ENCODE results near the gene MED4. TPM values are rescaled to one million over a fixed set of nuclear protein-coding genes. Genes with fewer than 3 reads are reported as not detected.

Gene MED4
- total and polyA plus RNA-seq, 2 experiments from 2014 or later, result 31.9 to 66.1 TPM

DNA sequence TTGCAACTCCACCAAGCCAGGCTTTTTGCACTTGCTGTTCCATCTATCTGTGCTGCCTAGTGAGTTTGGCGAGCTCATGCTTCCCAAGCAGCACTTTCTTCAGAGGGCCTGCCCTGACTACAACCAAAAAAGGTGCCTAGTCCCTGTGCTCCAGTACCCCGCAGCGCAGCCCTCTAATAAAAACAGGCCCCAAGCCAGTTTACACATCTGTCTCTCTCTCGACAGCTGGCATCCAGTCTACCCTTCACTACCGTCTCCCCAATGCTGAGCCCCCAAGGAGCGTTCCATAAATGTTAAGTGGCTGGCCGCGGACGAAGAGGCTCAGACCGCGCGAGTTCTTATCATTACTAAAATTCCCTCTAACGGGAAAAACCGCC, 512 bp downstream of the MED4 start:
- H3F3A ChIP-seq (ENCODE audit: insufficient read depth), result no peaks in the 10 kb centered on the region
- peak; percentile 47 for DNase-seq
- H3K9me3 ChIP-seq (ENCODE audit: low read depth), result no peaks in the 10 kb centered on the region
- peak overlapping the region; percentile 82 for H2AFZ ChIP-seq
- peak overlapping the region; percentile 94 for H3K4me2 ChIP-seq (ENCODE audit: unreplicated experiment)
- peaks cover 15% of the 10 kb centered on the region for H3K4me1 ChIP-seq (ENCODE audit: insufficient read depth)
- TF ChIP-seq EZH2phosphoT487 (IDR thresholded peaks at IDR 0.05; ENCODE audit: insufficient read depth, low read depth) (no peak), EZH2 (IDR thresholded peaks at IDR 0.05; ENCODE audit: insufficient read depth, poor library complexity, severe bottlenecking) (no peak)
- in situ Hi-C loops (cut with MboI), result no loop called here
- H3K79me2 ChIP-seq (ENCODE audit: insufficient read depth), result peaks cover 55% of the 10 kb centered on the region
- 1% methylated on average over 13 of the region's 14 CpGs for WGBS, 2 experiments (ENCODE audit: low coverage in 1 of 2, low lambda C conversion rate in 2 of 2, missing lambda C conversion rate in 2 of 2)
- peak overlapping the region; percentile 92 for H3K9ac ChIP-seq
- H3K4me3 ChIP-seq, result peak overlapping the region; percentile 94
- H3K27me3 ChIP-seq (replicated peaks; ENCODE audit: insufficient read depth), result no peaks in the 10 kb centered on the region
- peak overlapping the region; percentile 42 for H3K27ac ChIP-seq
- H4K20me1 ChIP-seq (ENCODE audit: insufficient read depth), result no peaks in the 10 kb centered on the region; the same call in 1 of the 2 replicates
- no peaks in the 10 kb centered on the region for H3K9me2 ChIP-seq (ENCODE audit: insufficient read depth)
- no peaks in the 10 kb centered on the region for H3K36me3 ChIP-seq (ENCODE audit: low read depth)

DNA sequence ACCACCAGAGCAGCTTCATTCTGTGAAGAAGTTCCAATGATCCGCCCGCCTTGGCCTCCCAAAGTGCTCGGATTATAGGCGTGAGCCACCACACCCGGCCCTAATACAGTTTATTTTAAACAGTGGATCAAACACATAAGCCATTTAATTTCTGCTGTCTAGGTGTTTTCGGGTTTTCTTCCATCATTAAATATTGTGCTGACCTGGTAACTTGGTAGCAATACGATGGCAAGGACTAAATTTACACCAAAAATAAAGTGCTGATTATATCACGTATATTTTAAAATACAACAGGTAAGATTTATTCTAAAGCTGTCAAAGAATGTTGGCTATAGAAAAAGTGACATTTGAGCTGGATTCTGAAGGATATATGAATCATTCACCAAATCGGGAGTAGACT, 1.3 kb downstream of the MED4 start:
- Histone ChIP-seq H3K9me2 (ENCODE audit: insufficient read depth) (no peaks in the 10 kb centered on the region), H3K27me3 (replicated peaks; ENCODE audit: insufficient read depth) (no peaks in the 10 kb centered on the region), H3K36me3 (ENCODE audit: low read depth) (no peaks in the 10 kb centered on the region), H3K4me1 (ENCODE audit: insufficient read depth) (peaks cover 15% of the 10 kb centered on the region), H3K79me2 (ENCODE audit: insufficient read depth) (peaks cover 63% of the 10 kb centered on the region), H3K27ac (no peak overlapping the region), H3K9me3 (ENCODE audit: low read depth) (no peaks in the 10 kb centered on the region), H3K4me3 (peak overlapping the region; percentile 94), H3K4me2 (ENCODE audit: unreplicated experiment) (peak overlapping the region; percentile 94), H3F3A (ENCODE audit: insufficient read depth) (0 out of 2 replicates have a peak, but pooled peaks cover 3% of the 10 kb centered on the region), H4K20me1 (ENCODE audit: insufficient read depth) (no peaks in the 10 kb centered on the region; the same call in 1 of the 2 replicates), H2AFZ (0 out of 2 replicates have a peak overlapping the region, but pooled peaks have one; percentile 82), H3K9ac (peak overlapping the region; percentile 92)
- no peak for DNase-seq
- no peak for TF ChIP-seq EZH2phosphoT487 (IDR thresholded peaks at IDR 0.05; ENCODE audit: insufficient read depth, low read depth)
- TF ChIP-seq EZH2 (IDR thresholded peaks at IDR 0.05; ENCODE audit: insufficient read depth, poor library complexity, severe bottlenecking), result no peak
- in situ Hi-C loops (cut with MboI), result no loop called here
- WGBS, 2 experiments (ENCODE audit: low coverage in 1 of 2, low lambda C conversion rate in 2 of 2, missing lambda C conversion rate in 2 of 2), result 75 to 76% methylated on average over 9 of the region's 9 CpGs

DNA sequence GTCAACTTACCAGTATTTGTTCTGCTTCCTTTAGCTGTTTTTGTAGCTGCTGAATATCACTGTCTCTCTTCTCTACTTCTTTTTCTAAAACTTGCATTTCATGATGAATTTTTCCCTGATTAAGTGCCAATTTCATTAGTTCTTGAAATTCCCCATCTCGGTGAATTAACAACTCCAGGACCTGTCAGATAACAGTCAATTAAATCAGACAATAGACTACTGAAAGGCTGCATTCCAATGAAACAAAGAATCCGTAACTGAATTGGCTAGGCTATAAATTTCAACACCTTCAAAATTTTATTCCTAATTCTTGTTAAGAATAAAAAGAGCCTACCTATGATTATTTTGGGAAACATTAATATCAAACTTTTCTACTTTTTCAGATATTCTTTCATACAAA, 8.6 kb downstream of the MED4 start:
- no peaks in the 10 kb centered on the region for H3K9me3 ChIP-seq (ENCODE audit: low read depth)
- DNase-seq, result no peak
- H4K20me1 ChIP-seq (ENCODE audit: insufficient read depth), result no peaks in the 10 kb centered on the region; the same call in 1 of the 2 replicates
- H3K27ac ChIP-seq, result no peak overlapping the region
- no peaks in the 10 kb centered on the region for H3K4me1 ChIP-seq (ENCODE audit: insufficient read depth)
- H3K4me2 ChIP-seq (ENCODE audit: unreplicated experiment), result no peak overlapping the region
- no peaks in the 10 kb centered on the region for H3K27me3 ChIP-seq (replicated peaks; ENCODE audit: insufficient read depth)
- no peak overlapping the region for H2AFZ ChIP-seq
- no peaks in the 10 kb centered on the region for H3K9me2 ChIP-seq (ENCODE audit: insufficient read depth)
- H3F3A ChIP-seq (ENCODE audit: insufficient read depth), result 0 out of 2 replicates have a peak, but pooled peaks cover 3% of the 10 kb centered on the region
- H3K36me3 ChIP-seq (ENCODE audit: low read depth), result peaks cover 27% of the 10 kb centered on the region; the same call in 1 of the 2 replicates
- in situ Hi-C loops (cut with MboI), result no loop called here
- H3K4me3 ChIP-seq, result no peak overlapping the region
- peaks cover 80% of the 10 kb centered on the region for H3K79me2 ChIP-seq (ENCODE audit: insufficient read depth)
- TF ChIP-seq EZH2phosphoT487 (IDR thresholded peaks at IDR 0.05; ENCODE audit: insufficient read depth, low read depth) (no peak), EZH2 (IDR thresholded peaks at IDR 0.05; ENCODE audit: insufficient read depth, poor library complexity, severe bottlenecking) (no peak)
- 93 to 96% methylated on average over 2 of the region's 2 CpGs for WGBS, 2 experiments (ENCODE audit: low coverage in 1 of 2, low lambda C conversion rate in 2 of 2, missing lambda C conversion rate in 2 of 2)
- H3K9ac ChIP-seq, result no peak overlapping the region

DNA sequence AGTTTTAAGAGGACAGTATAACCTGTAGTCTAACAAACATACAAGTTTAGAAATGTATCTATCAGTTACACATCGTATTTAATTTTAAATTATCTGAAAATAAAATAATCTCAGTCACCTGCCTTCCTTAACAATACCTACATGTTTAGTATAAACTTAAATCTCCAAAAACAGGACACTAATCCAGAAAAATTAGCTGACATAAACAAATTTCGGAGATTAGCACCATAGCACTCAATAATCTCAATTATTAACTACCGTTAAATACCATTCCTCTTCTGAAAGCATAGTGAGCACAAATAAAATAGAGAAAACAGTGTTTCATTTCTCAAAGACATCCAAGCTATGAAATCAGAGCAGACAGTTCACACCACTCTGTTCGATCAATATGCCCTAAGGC, 13.2 kb downstream of the MED4 start:
- no peak for TF ChIP-seq EZH2 (IDR thresholded peaks at IDR 0.05; ENCODE audit: insufficient read depth, poor library complexity, severe bottlenecking)
- no peak for TF ChIP-seq EZH2phosphoT487 (IDR thresholded peaks at IDR 0.05; ENCODE audit: insufficient read depth, low read depth)
- Histone ChIP-seq H3K27ac (no peak overlapping the region), H3K4me2 (ENCODE audit: unreplicated experiment) (no peak overlapping the region), H3K36me3 (ENCODE audit: low read depth) (peaks cover 68% of the 10 kb centered on the region), H3K9me2 (ENCODE audit: insufficient read depth) (no peaks in the 10 kb centered on the region), H3K4me1 (ENCODE audit: insufficient read depth) (no peaks in the 10 kb centered on the region), H3K9ac (no peak overlapping the region), H3K79me2 (ENCODE audit: insufficient read depth) (peaks cover 39% of the 10 kb centered on the region), H3F3A (ENCODE audit: insufficient read depth) (no peaks in the 10 kb centered on the region), H3K27me3 (replicated peaks; ENCODE audit: insufficient read depth) (no peaks in the 10 kb centered on the region), H3K4me3 (no peak overlapping the region), H4K20me1 (ENCODE audit: insufficient read depth) (no peaks in the 10 kb centered on the region), H2AFZ (no peak overlapping the region), H3K9me3 (ENCODE audit: low read depth) (no peaks in the 10 kb centered on the region)
- in situ Hi-C loops (cut with MboI), result no loop called here
- no peak for DNase-seq
- 97% methylated on average over 4 of the region's 4 CpGs for whole genome bisulfite sequencing, 2 experiments (ENCODE audit: low coverage in 1 of 2, low lambda C conversion rate in 2 of 2, missing lambda C conversion rate in 2 of 2)

DNA sequence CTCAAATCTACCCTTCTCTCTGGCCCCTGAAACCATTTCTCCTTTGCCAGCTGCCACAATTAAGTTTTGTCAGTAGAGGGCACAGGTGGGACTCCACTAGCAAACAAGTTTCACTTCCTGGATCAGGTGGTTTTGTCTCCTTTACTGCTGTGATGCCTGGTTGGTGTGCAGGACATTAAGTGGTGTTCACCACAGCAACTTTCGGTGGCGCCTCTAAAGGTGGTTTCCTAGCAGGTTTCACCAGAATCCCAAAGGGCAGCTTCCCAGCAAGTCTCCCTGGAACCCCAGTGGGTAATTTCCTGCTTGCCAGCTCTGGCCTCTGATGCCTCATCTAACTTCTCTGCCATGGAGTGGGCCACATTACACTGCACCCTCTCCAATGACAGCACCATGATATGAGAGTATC, 16.6 kb downstream of the MED4 start:
- no peak overlapping the region for H3K27ac ChIP-seq
- H3K4me2 ChIP-seq (ENCODE audit: unreplicated experiment), result no peak overlapping the region
- H3F3A ChIP-seq (ENCODE audit: insufficient read depth), result no peaks in the 10 kb centered on the region
- no peak overlapping the region for H2AFZ ChIP-seq
- WGBS, 2 experiments (ENCODE audit: low coverage in 1 of 2, low lambda C conversion rate in 2 of 2, missing lambda C conversion rate in 2 of 2), result 45 to 50% methylated on average over 2 of the region's 2 CpGs
- no peaks in the 10 kb centered on the region for H3K9me3 ChIP-seq (ENCODE audit: low read depth)
- H4K20me1 ChIP-seq (ENCODE audit: insufficient read depth), result no peaks in the 10 kb centered on the region
- no peaks in the 10 kb centered on the region for H3K9me2 ChIP-seq (ENCODE audit: insufficient read depth)
- H3K27me3 ChIP-seq (replicated peaks; ENCODE audit: insufficient read depth), result no peaks in the 10 kb centered on the region
- in situ Hi-C loops (cut with MboI), result no loop called here
- H3K9ac ChIP-seq, result no peak overlapping the region
- no peak for TF ChIP-seq EZH2 (IDR thresholded peaks at IDR 0.05; ENCODE audit: insufficient read depth, poor library complexity, severe bottlenecking)
- H3K79me2 ChIP-seq (ENCODE audit: insufficient read depth), result peaks cover 11% of the 10 kb centered on the region
- no peak overlapping the region for H3K4me3 ChIP-seq
- H3K4me1 ChIP-seq (ENCODE audit: insufficient read depth), result no peaks in the 10 kb centered on the region
- peaks cover 69% of the 10 kb centered on the region for H3K36me3 ChIP-seq (ENCODE audit: low read depth)
- peak; percentile 13 for DNase-seq

All from GM23248 (cell line).